ENCODE data around the gene NXF1.
A peak's percentile ranks its signal among the peaks of the same experiment; 100 is the strongest.
"Not testable (repeated sequence)": the region's sequence is repeated elsewhere in the genome, so short reads cannot be mapped to it uniquely, and the experiment has no call there.

The NXF1 gene

DNA sequence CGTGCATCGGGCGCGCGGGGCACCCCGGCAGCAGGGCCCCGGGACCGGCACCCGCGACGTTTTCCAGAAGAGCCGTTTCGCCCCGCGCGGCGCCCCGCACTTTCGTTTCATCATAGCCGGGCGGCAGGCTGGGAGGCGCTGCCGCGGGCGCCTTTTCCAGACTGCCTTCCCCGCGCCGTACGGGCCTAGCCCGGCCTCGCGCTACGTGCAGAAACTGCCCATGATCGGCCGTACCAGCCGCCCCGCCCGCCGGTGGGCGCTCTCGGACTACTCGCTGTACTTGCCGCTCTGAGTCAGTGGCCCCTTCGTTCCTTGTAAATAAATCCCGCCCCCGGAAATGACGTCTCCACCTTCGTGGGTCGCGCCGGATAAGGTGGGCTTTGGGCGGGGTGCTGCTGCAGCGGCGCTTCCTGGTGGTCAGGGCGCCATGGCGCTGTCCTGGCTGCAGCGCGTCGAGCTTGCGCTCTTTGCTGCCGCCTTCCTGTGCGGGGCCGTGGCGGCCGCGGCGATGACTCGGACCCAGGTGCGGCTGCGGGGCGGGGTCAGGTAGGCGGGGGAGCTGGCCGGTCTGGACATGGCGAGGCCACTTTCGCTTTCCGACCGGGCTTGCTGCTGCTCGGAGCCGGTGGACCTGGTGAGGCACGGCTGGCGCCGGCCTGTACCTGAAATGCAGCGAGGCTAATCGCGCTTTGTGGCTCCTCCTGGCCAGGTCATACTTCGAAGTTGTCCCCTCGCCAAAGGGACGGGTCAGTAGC lies 18.1 kb downstream of the NXF1 start, which contains the start of gene TMEM179B:
TSS of gene TMEM179B (plus strand) at position 398 of the 755 bp plus-strand sequence. CDS start at position 428, 30 bp downstream.
- peak; percentile 97 for DNase-seq (ENCODE audit: low read depth)

DNA sequence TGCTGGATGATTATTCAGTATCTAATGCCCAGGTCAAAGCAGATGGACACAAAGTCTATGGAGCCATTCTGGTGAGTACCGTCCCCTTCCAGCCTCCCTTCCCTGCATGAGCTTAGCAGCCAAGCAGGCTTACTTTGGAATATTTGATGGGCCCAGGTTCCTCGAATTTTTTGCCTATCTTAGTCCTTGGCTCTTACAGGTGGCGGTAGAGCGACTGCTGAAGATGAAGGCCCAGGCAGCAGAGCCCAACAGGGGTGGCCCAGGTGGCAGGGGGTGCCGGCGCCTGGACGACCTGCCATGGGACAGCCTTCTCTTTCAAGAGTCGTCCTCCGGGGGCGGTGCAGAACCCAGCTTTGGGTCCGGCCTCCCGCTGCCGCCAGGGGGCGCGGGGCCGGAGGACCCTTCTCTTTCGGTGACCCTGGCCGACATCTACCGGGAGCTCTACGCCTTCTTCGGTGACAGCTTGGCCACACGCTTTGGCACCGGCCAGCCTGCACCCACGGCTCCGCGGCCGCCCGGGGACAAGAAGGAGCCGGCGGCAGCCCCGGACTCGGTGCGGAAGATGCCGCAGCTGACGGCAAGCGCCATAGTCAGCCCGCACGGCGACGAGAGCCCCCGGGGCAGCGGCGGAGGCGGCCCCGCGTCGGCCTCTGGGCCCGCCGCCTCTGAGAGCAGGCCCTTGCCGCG lies 18.8 kb downstream of the NXF1 start:
- DNase-seq (ENCODE audit: low read depth) = peak; percentile 73

DNA sequence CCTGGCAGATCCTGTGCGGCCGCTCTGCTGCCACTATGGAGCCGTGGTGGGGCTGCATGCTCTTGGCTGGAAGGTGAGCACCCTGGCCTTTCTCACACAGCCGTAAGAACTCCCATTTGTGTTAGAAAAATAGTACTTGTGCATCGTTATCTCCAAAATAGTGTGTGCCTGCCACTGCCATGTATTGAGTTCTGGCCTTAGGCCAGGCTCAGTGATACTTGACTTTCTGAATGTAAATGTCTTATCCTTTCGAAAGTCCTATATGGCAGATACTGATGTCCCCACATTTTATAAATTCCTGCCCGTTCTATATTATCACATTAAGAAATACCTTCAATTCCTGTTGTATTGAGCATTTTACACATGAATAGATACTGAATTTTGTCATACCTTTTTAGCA lies 22.5 kb downstream of the NXF1 start:
- DNase-seq (ENCODE audit: low read depth) = no peak

GRCh38 chr11:62778441-62778840 lies 26.8 kb downstream of the NXF1 start:
- no peak for DNase-seq (ENCODE audit: low read depth)

DNA sequence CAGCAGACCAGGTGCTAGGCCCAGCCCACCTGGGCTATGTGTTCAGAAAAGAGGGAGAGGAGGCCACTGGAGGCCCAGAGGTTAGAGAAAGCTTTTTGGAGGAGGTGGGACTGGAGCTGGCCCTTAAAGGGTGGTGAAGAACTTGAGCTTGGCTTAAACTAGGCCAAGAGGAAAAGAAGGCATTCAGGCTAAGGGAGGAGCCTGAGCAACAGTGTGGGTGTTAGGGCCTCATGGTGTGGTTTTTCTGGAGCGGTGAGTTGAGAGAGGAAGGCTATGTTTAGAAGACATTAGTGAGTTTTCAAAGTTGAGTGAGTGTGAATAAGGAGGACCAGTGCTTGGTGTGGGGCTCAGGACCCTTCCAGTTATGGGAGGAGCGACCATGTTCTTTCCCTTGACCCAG lies 27.9 kb downstream of the NXF1 start:
- DNase-seq (ENCODE audit: low read depth) = no peak

DNA sequence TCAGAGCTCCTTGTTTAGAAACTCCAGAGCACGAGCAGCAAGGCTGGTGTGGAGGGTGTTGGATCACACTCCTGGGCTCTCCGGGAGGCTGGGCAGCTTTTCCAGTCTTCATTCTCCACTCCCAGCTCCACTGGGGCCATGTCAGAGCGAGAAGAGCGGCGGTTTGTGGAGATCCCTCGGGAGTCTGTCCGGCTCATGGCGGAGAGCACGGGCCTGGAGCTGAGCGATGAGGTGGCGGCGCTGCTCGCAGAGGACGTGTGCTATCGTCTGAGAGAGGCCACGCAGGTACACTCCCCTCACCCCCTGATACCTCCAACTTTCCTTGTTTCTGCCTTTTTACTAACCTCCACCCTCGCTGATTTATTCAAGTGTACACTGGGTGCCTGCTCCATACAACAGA lies 29.6 kb downstream of the NXF1 start:
- DNase-seq (ENCODE audit: low read depth) = no peak

DNA sequence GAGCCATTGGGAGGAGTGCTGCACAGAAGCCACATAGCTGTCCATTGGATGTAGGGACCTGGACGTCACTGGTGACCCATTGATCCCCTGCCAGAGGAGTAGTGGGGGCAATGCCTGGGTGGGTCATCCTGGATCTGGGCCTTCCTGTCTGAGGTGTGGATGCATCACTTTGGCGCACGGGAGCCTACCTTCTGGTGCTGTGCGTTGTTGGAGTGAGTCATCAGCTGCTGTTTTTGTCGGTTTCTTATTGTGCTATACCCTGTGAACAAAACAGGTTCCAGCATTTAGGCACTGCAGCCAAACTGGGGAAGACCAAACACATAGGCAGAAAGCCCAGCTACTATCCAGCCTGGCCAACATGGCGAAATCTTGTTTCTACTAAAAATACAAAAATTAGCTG lies 30.8 kb downstream of the NXF1 start:
- DNase-seq (ENCODE audit: low read depth) = no peak

DNA sequence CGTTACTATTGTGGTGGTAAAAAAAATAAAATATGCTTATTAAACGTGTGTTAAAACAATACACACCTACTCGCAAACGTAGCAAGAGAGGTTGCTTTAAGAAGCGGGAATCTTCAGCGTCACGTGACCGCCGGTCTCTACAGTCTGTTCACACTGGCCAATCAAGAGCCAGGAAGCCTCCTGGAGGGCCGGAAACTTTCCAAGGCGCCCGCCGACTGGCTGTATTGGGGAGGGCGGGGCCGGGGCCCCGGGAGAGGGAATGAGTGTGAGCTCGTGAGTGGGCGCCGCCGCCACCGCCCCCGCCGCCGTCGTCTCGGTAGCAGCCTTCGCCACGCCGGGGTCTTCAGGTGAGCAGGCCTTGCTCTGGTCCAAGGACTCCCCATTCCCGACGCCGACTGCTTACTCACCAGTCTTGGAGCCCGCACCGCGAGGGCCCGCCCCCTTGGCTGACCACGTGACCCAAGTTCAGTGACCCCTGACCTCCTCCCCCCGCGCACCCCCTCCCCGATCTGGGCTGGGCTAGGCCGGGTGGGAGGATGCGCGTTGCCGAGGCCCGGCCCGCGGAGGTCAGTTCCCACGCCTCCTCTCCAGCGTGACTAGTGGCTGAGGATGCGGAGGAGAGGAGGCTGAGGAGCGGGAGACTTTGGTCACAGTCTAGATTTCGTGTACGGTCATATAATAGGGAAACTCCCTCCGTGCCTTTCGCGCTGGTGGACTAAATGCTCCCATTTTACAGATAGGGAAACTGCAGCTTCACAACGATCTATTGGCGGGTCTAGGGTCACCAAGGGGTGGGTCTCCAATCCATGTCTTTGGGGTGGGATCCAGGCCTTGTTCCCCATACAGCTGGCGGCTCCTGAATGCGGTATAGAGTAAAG lies 33.9 kb downstream of the NXF1 start, which contains the start of gene TAF6L:
TSS of gene TAF6L (plus strand) at position 253 of the 878 bp plus-strand sequence. CDS start 4,388 bp downstream, outside the sequence.
- peak; percentile 87 for DNase-seq (ENCODE audit: low read depth)

DNA sequence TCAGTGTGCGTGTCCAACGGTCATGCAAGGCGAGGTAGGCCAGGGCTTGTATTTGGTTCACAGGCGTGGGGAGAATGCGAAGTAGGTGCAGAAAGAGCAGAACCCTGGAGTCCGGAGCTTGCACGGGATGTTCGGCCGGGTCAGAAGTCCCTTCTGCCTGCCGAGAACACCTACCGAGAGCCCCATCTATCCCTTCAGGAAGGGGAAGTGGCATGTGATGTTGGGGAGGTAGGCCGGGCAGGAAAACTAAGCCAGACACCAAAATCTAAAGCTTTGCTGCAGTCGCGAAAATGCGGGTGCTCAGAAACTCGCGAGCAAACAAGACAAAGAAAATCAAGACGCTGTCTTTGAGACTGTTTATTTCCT lies 34.5 kb downstream of the NXF1 start:
- DNase-seq (ENCODE audit: low read depth) = no peak

GRCh38 chr11:62760867-62761227 lies 44.4 kb downstream of the NXF1 start:
- DNase-seq (ENCODE audit: low read depth) = not testable (repeated sequence)

DNA sequence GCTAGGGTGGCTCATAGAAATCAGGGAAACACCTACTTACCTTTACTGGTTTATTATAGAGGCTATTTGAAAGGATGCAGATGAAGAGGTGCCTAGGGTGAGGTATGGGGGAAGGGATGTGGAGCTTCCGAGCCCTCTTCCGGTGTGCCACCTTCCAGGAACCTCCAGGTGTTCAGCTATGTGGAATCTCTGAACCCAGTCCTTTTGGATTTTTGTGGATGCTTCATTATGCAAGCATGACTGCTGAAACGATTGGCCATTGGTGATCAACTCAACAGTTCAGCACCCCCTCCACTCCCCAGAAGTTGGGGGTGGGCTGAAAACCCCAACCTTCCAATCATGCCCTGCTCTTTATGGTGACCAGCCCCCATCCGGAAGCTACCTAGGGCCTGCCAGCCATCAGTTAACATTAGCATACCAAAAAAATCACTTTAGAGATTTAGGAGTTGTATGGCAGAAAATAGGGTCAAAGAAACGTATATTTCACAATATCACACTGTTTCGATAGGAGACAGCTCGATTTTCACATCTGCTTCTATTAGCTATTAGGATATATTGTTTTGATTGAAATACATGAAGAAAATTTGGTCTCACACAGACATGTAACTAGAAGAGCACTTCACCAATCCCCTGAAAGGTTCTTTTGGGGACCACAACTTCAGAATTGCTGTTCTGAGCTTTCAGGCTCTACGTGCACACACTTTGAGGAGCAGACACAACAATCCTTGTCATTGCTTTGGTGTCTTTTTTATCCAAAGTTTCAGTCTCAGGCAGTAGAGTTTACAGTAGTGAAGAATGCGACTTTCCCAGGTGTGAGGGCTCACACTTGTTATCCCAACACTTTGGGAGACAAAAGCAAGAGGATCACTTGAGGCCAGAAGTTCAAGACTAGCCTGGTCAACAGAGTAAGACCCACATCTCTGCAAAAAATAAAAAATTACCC lies 47.1 kb downstream of the NXF1 start:
- no peak for DNase-seq (ENCODE audit: low read depth)

DNA sequence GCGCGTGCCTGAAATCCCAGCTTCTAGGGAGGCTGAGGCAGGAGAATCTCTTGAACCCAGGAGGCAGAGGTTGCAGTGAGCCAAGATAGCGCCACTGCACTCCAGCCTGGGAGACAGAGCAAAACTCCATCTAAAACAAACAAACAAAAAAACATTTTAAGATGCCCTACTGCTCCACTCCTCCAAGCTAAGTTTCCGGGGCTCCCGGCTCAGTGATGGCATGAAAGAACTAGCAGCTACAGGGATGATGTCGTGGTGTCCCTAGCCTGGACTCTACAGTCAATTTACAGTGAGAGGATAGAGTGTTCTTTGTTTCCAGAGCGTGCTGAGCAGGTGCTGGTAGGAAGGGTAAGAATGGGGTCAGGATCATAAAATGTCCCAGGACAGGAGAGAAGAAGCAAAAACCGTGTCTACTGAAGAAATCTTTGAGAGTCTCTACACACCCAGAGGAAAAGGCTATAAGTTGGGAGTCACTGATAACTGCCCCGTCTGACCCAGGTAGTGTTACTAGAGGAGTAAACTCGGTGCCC lies 50.1 kb downstream of the NXF1 start:
- DNase-seq (ENCODE audit: low read depth) = no peak

GRCh38 chr11:62753736-62754603 lies 51.3 kb downstream of the NXF1 start, which contains the start of gene ZBTB3:
Gene ZBTB3, minus strand, starts transcription at chr11:62754160. Its CDS starts 496 bp downstream, at chr11:62753664.
- DNase-seq (ENCODE audit: low read depth) = peak; percentile 95

DNA sequence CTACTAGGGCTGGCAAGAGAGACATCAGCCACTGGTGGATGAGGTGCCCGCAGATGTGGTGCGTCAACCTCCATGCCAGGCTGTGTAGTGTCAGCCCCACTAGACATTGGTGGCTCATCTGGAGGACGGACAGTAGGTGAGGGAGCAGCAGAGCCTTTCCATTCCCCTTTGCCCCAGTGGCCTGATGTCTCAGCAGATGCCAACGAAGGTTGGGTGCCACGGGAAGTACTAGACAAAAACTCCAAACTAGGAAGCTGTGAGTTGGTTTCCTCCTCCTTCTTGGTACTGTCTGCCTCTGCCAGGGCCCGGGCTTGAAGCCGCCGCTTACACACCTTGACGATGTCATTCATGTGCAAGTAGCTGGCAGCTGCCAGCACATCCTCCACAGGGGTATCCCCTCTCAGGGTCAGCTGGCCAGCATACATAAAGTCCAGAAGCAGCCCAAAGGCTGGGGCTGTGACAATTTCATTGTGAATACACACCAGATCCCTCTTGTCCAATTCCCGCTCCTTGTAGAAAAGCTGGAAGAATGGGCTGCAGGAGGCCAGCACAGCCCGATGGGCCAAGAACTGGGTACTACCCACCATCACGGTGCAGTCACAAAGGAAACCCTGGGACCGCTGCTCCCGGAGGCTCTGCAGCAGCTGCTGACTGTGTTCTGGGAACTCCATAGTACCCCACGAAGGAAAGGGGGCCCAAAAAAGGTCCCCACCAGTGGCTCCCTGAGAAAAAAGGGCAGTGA lies 52.1 kb downstream of the NXF1 start:
- no peak for DNase-seq (ENCODE audit: low read depth)

- DNase-seq (ENCODE audit: low read depth) = no peak
Measured at GRCh38 chr11:62752177-62752785, 53.0 kb downstream of the NXF1 start.

GRCh38 chr11:62749931-62750330 lies 55.3 kb downstream of the NXF1 start:
- DNase-seq (ENCODE audit: low read depth) = not testable (repeated sequence)

- DNase-seq (ENCODE audit: low read depth) = no peak
Measured at GRCh38 chr11:62747475-62748160, 57.6 kb downstream of the NXF1 start.

All from stimulated activated CD4-positive, alpha-beta T cell treated with anti-CD3 and anti-CD28 coated beads, Interleukin-2, amount 100 ng/mL, for 4 hours (primary cell).